Peyer's patch (tissue), 4 donors: ENCODE measurements around the gene NDUFAF4. TPM values are rescaled to one million over a fixed set of nuclear protein-coding genes. Genes with fewer than 3 reads are reported as not detected.
"Not testable (repeated sequence)": the region's sequence is repeated elsewhere in the genome, so short reads cannot be mapped to it uniquely, and the experiment has no call there.

Source experiments
- DNase-seq, 3 donors: peaks; one replicate each; pipeline ENCODE4 v3.0.0-alpha.2; 2017 to 2019
- H3K27ac ChIP-seq, 4 donors: fragments of 200-600 bp; sonication (generic); one replicate each; pipeline ENCODE4 v1.5.1; 2016 to 2019
- H3K27me3 ChIP-seq, 2 donors: fragments of 200-600 bp; sonication (generic); one replicate each; pipeline ENCODE4 v1.5.1; 2019
- H3K36me3 ChIP-seq, 3 donors: fragments of 200-600 bp; sonication (generic); one replicate each; pipeline ENCODE4 v1.5.1; 2016 to 2019
- H3K4me1 ChIP-seq, 4 donors: fragments of 200-600 bp; sonication (generic); one replicate each; pipeline ENCODE4 v1.5.1; 2016 to 2019
- H3K4me3 ChIP-seq, 4 donors: fragments of 200-600 bp; sonication (generic); 1 replicate in 3 of 4; 2 replicates in 1 of 4; pipeline ENCODE4 v1.5.1; 2016 to 2019; ENCODE audit warnings: mild to moderate bottlenecking in 1 of 4
- H3K9me3 ChIP-seq, 4 donors: fragments of 200-600 bp; sonication (generic); one replicate each; pipeline ENCODE4 v1.5.1; 2016 to 2019; ENCODE audit warnings: mild to moderate bottlenecking in 1 of 4
- POLR2A ChIP-seq, 2 donors: fragments of 450-650 bp; IDR thresholded peaks; one replicate each; pipeline ENCODE4 v1.5.1; 2017; ENCODE audit warnings: antibody characterized with exemption in 2 of 2, mild to moderate bottlenecking in 2 of 2, moderate library complexity in 2 of 2
- total RNA-seq, 4 donors: library from RNA; depleted of rRNA; stranded (reverse); fragments of >200 nt; gene quantifications; one replicate each; pipeline ENCODE4 v1.1.0, GENCODE V29; 2016
- TF ChIP-seq, protein P1 (sequence below), 6 experiments: fragments of 450-650 bp in 4 of 6; fragments of 200-600 bp in 2 of 6; sonication (generic) in 1 of 6; IDR thresholded peaks; one replicate each; pipeline ENCODE4 v1.5.1; 2017 to 2019; ENCODE audit warnings: antibody characterized with exemption in 6 of 6, mild to moderate bottlenecking in 3 of 6, moderate library complexity in 1 of 6

The NDUFAF4 gene
- total RNA-seq, 4 donors from 2014 or later: 13.2 to 18.9 (median 15.3) TPM

DNA sequence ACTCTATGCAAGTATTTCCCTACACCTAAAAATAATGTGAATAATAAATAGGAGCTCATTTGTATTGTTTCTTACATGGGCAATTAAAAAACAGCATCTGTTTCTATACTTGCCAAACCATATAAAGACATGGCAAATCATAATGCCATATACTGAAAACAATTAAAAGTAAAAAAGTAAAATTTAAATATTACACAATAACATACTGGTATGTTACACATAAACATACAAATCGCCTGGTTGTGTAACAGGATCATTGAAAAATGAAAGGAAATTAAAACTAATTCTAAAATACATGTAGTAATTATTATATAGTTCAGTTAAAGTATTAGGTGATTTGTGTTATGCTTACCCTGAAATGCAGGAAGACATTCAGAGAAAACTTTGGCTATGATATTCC is 11.2 kb downstream of the NDUFAF4 start:
- Histone ChIP-seq H3K4me3 (no peak overlapping the region), H3K9me3 (no peaks in the 10 kb centered on the region), H3K27me3 (no peaks in the 10 kb centered on the region), H3K4me1 (no peaks in the 10 kb centered on the region), H3K36me3 (peaks cover 0 to 14% (median 0%) of the 10 kb centered on the region in 3 donors), H3K27ac (no peak overlapping the region)
- DNase-seq: no peak
- TF ChIP-seq, protein P1, sequence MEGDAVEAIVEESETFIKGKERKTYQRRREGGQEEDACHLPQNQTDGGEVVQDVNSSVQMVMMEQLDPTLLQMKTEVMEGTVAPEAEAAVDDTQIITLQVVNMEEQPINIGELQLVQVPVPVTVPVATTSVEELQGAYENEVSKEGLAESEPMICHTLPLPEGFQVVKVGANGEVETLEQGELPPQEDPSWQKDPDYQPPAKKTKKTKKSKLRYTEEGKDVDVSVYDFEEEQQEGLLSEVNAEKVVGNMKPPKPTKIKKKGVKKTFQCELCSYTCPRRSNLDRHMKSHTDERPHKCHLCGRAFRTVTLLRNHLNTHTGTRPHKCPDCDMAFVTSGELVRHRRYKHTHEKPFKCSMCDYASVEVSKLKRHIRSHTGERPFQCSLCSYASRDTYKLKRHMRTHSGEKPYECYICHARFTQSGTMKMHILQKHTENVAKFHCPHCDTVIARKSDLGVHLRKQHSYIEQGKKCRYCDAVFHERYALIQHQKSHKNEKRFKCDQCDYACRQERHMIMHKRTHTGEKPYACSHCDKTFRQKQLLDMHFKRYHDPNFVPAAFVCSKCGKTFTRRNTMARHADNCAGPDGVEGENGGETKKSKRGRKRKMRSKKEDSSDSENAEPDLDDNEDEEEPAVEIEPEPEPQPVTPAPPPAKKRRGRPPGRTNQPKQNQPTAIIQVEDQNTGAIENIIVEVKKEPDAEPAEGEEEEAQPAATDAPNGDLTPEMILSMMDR (IDR thresholded peaks at IDR 0.05): no peak
- no peak for TF ChIP-seq POLR2A (IDR thresholded peaks at IDR 0.05)

DNA sequence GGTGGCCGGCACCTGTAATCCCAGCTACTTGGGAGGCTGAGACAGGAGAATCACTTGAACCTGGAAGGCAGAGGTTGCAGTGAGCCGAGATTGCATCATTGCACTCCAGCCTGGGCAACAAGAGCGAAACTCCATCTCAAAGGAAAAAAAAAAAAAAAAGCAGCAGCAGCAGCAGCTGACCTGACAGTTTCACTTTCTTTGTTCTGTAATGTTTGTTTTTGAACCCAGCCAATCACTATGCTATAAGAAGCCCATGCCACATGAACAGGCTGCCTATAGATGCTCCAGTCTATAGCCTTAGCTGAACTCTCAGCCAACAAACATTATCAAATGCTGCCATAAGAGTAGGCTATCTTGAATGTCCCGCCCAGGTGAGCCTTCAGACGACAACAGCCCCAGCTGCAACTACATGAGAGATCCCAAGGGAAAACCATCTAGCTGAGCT is 12.5 kb downstream of the NDUFAF4 start:
- H3K4me3 ChIP-seq, H3K27ac ChIP-seq, H3K36me3 ChIP-seq, H3K4me1 ChIP-seq, H3K27me3 ChIP-seq, H3K9me3 ChIP-seq, DNase-seq: not testable (repeated sequence)

DNA sequence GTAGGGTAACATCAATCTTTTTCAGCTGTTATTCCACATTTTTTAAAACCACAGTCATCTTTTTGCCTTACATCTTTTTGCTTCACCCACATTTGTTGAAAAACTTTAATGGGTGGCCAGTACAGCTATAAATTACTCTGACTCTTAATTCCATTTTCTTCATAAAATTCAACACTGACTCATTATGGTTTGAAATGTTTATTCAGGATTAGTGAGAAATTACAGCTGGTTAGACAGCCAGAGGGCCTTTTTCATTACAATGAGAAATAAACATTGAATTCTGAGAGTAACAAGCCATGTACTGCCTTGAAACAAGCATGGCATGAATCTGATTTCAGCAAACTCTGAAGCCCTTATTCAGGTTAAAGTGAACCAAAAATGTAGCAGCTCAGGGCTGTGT is 19.5 kb downstream of the NDUFAF4 start:
- no peak for DNase-seq
- no peaks in the 10 kb centered on the region for H3K36me3 ChIP-seq
- no peaks in the 10 kb centered on the region for H3K9me3 ChIP-seq
- no peak for TF ChIP-seq POLR2A (IDR thresholded peaks at IDR 0.05)
- TF ChIP-seq, protein P1 (IDR thresholded peaks at IDR 0.05): no peak
- H3K4me1 ChIP-seq: no peaks in the 10 kb centered on the region
- peak overlapping the region in 2 of 4 donors; percentile 44 to 52 for H3K27ac ChIP-seq
- H3K4me3 ChIP-seq: no peak overlapping the region
- no peaks in the 10 kb centered on the region for H3K27me3 ChIP-seq

DNA sequence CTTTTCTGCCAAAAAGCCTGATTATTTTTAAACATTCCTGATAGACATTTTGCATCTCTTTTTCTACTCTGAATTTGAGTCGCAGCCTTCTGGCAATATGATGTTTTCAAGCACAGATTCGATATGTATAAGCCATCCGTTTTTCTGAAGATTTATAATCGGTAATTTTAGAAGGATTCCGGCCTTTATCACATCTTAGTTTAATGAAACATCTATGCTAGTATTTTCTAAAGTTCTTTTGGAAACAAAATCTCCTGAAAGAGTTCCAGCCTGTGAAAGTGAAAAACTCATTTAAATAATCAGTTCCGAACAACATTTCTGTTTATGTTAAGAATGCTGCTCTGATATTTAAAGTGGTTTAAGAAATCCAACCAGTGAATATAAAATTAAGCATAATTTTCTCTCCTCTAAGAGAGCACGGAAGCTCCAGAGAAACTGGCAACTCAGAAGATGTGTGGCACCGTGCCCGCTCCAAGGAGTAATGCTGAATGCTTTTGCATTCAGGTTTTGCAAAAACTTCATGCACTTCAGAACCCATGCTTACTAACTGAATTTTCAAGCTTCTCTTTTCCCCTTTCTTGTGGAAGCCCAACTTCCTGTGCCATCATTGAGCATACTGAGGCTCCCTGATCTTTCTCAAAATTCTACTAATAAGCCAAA is 20.7 kb downstream of the NDUFAF4 start:
- Histone ChIP-seq H3K4me1 (no peaks in the 10 kb centered on the region), H3K4me3 (no peak overlapping the region), H3K9me3 (no peaks in the 10 kb centered on the region), H3K27ac (no peak overlapping the region), H3K27me3 (no peaks in the 10 kb centered on the region), H3K36me3 (no peaks in the 10 kb centered on the region)
- DNase-seq: no peak
- TF ChIP-seq, protein P1 (IDR thresholded peaks at IDR 0.05): no peak
- no peak for TF ChIP-seq POLR2A (IDR thresholded peaks at IDR 0.05)

DNA sequence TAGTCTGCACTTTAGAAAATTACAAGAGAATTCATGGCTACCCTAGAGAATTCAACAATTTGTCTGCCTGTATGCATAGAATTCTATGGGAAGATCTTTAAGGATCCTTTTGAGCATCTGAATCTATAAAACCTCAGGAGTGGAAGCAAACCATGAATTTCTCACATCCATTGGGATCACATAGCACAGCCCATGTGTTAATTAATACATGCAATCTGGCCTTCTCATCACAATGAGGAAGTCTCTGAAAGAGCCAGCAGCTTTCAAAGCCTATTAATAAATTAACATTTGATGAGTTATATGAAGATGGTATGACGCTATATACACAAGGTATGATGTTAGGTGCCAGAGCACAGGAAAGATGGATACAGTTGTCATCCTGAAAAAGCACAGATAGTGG is 24.7 kb downstream of the NDUFAF4 start:
- DNase-seq: no peak
- no peaks in the 10 kb centered on the region for H3K27me3 ChIP-seq
- no peak overlapping the region for H3K27ac ChIP-seq
- TF ChIP-seq, protein P1 (IDR thresholded peaks at IDR 0.05): no peak
- no peak for TF ChIP-seq POLR2A (IDR thresholded peaks at IDR 0.05)
- no peak overlapping the region for H3K4me3 ChIP-seq
- no peaks in the 10 kb centered on the region for H3K36me3 ChIP-seq
- H3K9me3 ChIP-seq: no peaks in the 10 kb centered on the region
- no peaks in the 10 kb centered on the region for H3K4me1 ChIP-seq

DNA sequence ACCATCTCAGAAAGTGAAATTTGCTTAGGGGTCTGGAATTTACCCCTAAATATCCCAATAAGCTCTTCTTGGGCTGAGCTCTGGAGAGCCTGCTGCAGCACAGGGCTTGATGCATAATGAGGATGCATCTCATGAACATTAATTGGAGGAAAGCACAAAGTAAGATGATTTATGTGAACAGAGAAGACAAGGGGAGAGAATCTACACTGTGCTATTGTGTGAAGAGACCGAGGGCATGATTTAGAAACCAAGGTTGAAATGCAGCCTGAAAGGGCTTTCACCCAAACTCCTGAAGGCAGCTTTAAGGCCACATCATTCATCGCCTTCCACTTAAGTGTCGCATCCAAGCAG is 32.7 kb downstream of the NDUFAF4 start:
- TF ChIP-seq, protein P1 (IDR thresholded peaks at IDR 0.05): no peak
- no peak for TF ChIP-seq POLR2A (IDR thresholded peaks at IDR 0.05)
- no peak overlapping the region for H3K27ac ChIP-seq

More for the DNA sequence above, 32.7 kb downstream of the NDUFAF4 start:
- Histone ChIP-seq H3K36me3 (no peaks in the 10 kb centered on the region), H3K4me3 (no peak overlapping the region), H3K9me3 (no peaks in the 10 kb centered on the region), H3K27me3 (no peaks in the 10 kb centered on the region), H3K4me1 (no peaks in the 10 kb centered on the region)
- no peak for DNase-seq
